HUES64 (cell line): ENCODE data around the gene CUEDC1.
"Not testable (repeated sequence)": the region's sequence is repeated elsewhere in the genome, so short reads cannot be mapped to it uniquely, and the experiment has no call there.

Experiments
- H3K27ac ChIP-seq: 2 replicates; pipeline ENCODE4 v1.7.0; 2013; ENCODE audit warnings: low read depth, low read length, inconsistent platforms
- H3K27me3 ChIP-seq: 2 replicates; pipeline ENCODE4 v1.6.1; 2013; ENCODE audit warnings: mild to moderate bottlenecking, low read length; ENCODE audit not compliant: insufficient read depth
- H3K36me3 ChIP-seq: 2 replicates; pipeline ENCODE4 v1.6.1; 2013; ENCODE audit warnings: mild to moderate bottlenecking, low read length; ENCODE audit not compliant: insufficient read depth
- H3K4me1 ChIP-seq: 2 replicates; pipeline ENCODE4 v1.6.1; 2013; ENCODE audit warnings: mild to moderate bottlenecking, low read length, moderate library complexity; ENCODE audit not compliant: insufficient read depth
- H3K4me3 ChIP-seq: 2 replicates; pipeline ENCODE4 v1.5.1; 2013; ENCODE audit warnings: mild to moderate bottlenecking, low read length, moderate library complexity
- H3K9ac ChIP-seq: 2 replicates; pipeline ENCODE4 v1.6.1; 2013; ENCODE audit warnings: mild to moderate bottlenecking, low read depth, low read length
- H3K9me3 ChIP-seq: 2 replicates; pipeline ENCODE4 v1.6.1; 2013; ENCODE audit warnings: low read depth, low read length; ENCODE audit not compliant: insufficient read depth
- WGBS: fragments of 150-250, 120-280 bp; methylation state at CpG from one replicate; pipeline ENCODE4 v1.1.7; 2013; ENCODE audit warnings: missing lambda C conversion rate; 5-methylcytosine and 5-hydroxymethylcytosine counted together

Gene CUEDC1

DNA sequence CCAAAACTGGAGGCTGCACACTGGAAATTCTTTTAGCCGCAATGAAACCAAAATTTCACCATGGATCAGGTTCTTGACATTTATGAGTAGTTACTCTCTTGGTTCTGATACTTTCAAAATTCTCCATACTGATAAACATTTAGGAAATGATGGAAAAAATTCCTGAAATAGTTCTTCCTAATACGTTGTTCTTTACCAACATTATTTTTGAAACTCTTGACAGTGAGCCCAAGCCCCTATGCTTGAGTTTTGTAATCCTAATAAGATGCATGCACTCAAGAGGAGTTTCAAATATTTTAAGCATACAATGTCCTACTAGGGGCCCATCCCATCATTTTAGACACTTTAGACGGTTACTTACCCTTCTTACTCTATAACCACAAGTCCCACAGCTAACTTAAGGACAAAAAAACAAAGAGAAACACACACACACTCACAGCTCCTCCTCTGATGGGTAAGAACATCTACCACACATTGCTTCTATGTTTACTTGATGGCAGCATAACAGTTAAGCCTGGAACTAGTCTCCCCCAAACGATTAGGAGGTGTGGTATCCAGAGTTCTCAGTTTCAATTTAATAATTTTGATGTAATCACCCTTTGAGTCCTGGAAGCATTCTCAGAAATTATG is 29.2 kb upstream of the CUEDC1 start:
- Histone ChIP-seq H3K36me3 (peaks cover 57% of the 10 kb centered on the region), H3K4me1 (peaks cover 34% of the 10 kb centered on the region), H3K4me3 (no peak overlapping the region), H3K9me3 (no peaks in the 10 kb centered on the region), H3K9ac (no peak overlapping the region), H3K27ac (no peak overlapping the region), H3K27me3 (no peaks in the 10 kb centered on the region)
- 90% methylated on average over 4 of the region's 4 CpGs for WGBS

DNA sequence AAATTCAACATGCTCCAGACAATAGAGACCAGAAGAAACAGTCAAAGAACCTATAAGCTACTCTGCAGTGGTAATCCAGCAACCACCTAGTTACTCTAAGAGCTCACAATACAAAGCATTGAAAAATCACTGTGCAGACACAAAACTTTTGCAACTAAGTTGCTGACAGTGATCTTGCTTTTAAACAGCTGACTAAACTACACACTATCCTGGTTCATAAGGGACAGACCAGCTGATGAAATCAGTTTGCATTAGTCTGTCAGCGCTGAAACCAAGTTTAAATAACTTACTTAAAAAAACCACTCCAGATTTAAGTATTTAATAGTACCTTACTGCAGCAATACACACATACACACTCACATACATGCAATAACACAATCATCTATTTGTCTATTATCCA is 28.2 kb upstream of the CUEDC1 start:
- H3K36me3 ChIP-seq = peaks cover 67% of the 10 kb centered on the region
- H3K9me3 ChIP-seq = no peaks in the 10 kb centered on the region
- no peaks in the 10 kb centered on the region for H3K27me3 ChIP-seq
- H3K4me1 ChIP-seq = peaks cover 26% of the 10 kb centered on the region; the same call in 1 of the 2 replicates
- no peak overlapping the region for H3K4me3 ChIP-seq
- no peak overlapping the region for H3K27ac ChIP-seq
- 95% methylated on average over 1 of the region's 1 CpG for WGBS
- H3K9ac ChIP-seq = no peak overlapping the region

DNA sequence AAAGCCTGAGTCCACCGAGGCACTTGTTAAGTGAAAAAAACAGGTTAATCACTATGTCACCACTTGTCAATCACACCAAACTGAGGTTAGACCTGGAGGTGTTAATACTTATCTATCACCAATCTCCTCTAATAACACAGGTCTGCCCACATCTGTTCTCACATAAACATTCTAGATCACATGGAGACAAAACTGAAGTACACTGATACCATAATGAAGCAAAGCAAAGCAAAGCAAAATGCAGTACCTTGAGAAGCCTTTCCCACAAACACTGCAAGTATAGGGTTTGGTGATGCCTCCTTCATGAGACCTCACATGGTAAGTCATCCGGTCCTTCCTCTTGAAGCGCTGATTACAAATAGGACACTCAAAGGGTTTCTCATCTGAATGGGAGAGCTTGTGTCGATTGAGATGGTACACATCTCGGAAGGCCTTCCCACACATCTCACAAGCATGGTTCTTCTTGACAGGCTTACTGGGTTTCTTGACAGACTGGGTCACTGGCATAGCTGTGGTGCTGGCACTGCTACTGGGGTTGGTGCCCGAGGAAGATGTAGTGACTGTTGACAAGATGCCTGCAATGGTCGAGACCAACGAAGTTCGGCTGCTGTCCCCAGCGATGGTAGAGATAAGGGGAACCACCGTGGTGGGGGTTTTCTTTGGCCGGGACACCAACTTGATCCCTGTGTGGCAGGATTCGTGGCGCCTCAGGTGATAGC is 27.4 kb upstream of the CUEDC1 start:
- Histone ChIP-seq H3K9ac (no peak overlapping the region), H3K9me3 (no peaks in the 10 kb centered on the region), H3K27me3 (no peaks in the 10 kb centered on the region), H3K36me3 (peaks cover 74% of the 10 kb centered on the region), H3K27ac (no peak overlapping the region), H3K4me3 (no peak overlapping the region), H3K4me1 (peaks cover 26% of the 10 kb centered on the region; the same call in 1 of the 2 replicates)
- WGBS = 94% methylated on average over 14 of the region's 14 CpGs

DNA sequence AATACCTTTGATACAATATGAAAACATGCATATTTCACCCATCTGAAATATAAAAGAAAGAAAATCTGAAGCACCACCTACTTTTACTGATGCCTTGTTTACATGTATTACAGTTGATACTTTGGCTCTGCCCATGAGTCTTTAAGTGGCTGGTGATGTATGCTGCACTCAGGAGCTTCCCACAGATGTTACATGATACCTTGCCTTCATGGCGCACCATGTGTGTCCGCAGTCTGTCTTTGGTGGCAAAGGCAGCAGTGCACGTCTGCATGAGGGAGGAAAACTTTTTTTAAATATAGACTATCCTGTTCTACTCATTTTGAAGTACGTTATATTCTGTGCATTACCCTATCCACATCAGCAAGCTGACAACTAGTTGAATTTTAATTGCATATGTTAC is 25.3 kb upstream of the CUEDC1 start:
- peaks cover 16% of the 10 kb centered on the region; the same call in 1 of the 2 replicates for H3K4me1 ChIP-seq
- H3K9ac ChIP-seq = no peak overlapping the region
- no peaks in the 10 kb centered on the region for H3K9me3 ChIP-seq
- H3K27me3 ChIP-seq = no peaks in the 10 kb centered on the region
- no peak overlapping the region for H3K4me3 ChIP-seq
- WGBS = 99% methylated on average over 4 of the region's 4 CpGs
- H3K36me3 ChIP-seq = peaks cover 94% of the 10 kb centered on the region
- H3K27ac ChIP-seq = no peak overlapping the region

DNA sequence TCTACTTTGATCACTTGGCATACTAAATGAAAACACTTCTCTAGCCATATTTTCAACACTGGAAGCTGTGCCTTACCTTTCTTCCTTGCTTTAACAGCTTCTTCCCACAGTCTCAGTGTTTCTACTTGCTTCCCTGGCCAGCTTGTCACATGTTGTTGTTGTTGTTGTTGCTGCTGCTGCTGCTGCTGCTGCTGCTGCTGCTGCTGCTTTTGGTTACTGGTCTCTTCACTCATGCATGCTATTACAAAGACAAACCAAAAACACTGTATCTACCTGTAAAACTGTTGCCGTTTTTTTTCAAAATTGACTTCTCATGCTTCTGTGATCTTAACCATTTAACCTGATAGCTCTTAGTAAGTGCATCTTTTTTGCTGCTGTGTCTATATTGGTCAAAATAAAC is 23.9 kb upstream of the CUEDC1 start:
- peaks cover 7% of the 10 kb centered on the region; the same call in 1 of the 2 replicates for H3K4me1 ChIP-seq
- H3K9me3 ChIP-seq = no peaks in the 10 kb centered on the region
- WGBS = 96% methylated on average over 1 of the region's 1 CpG
- H3K27ac ChIP-seq = no peak overlapping the region
- no peaks in the 10 kb centered on the region for H3K27me3 ChIP-seq
- no peak overlapping the region for H3K9ac ChIP-seq
- H3K36me3 ChIP-seq = peaks cover 95% of the 10 kb centered on the region
- H3K4me3 ChIP-seq = no peak overlapping the region

DNA sequence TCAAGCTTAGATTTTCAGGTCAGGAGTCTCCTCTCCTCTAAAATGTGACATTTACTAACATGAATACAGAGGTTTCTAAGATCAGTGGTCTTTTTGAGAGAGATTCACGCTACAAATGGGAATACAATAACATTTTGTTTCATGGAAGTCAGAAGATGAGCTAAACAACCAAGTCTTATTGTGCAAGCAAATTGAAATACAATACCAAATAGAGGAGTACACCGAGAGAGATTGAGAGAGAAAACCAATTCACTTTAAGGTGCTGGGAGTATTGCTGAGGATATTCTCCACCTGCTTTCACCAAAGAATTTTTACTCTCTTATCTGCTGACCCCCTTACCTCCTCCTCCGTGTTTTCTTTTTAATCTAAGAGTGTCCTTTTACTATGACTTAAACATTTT is 21.4 kb upstream of the CUEDC1 start:
- 98% methylated on average over 2 of the region's 3 CpGs for WGBS
- no peaks in the 10 kb centered on the region for H3K27me3 ChIP-seq
- no peak overlapping the region for H3K4me3 ChIP-seq
- H3K9ac ChIP-seq = no peak overlapping the region
- H3K9me3 ChIP-seq = no peaks in the 10 kb centered on the region
- H3K36me3 ChIP-seq = peaks cover 91% of the 10 kb centered on the region
- H3K4me1 ChIP-seq = no peaks in the 10 kb centered on the region
- H3K27ac ChIP-seq = no peak overlapping the region

DNA sequence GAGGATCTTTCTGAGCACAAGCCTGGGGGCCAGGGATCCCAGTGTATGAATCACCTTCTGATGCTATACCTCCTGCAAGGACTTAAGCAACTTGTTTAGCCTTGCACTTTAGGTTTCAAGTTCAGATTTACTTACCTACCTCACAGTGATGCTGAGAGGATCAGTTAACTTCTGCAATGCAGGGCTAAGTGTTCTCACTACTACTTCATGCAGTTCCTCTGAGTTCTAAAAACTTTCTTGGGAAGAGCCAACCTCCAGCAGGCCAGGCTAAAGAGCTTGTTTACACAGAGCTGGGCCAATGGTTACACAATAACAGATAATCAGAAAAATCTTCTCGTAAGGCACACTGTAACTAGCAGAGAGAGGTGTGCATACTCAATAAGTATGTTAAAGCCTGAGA is 19.8 kb upstream of the CUEDC1 start:
- no peak overlapping the region for H3K9ac ChIP-seq
- H3K36me3 ChIP-seq = peaks cover 76% of the 10 kb centered on the region
- H3K4me3 ChIP-seq = no peak overlapping the region

DNA sequence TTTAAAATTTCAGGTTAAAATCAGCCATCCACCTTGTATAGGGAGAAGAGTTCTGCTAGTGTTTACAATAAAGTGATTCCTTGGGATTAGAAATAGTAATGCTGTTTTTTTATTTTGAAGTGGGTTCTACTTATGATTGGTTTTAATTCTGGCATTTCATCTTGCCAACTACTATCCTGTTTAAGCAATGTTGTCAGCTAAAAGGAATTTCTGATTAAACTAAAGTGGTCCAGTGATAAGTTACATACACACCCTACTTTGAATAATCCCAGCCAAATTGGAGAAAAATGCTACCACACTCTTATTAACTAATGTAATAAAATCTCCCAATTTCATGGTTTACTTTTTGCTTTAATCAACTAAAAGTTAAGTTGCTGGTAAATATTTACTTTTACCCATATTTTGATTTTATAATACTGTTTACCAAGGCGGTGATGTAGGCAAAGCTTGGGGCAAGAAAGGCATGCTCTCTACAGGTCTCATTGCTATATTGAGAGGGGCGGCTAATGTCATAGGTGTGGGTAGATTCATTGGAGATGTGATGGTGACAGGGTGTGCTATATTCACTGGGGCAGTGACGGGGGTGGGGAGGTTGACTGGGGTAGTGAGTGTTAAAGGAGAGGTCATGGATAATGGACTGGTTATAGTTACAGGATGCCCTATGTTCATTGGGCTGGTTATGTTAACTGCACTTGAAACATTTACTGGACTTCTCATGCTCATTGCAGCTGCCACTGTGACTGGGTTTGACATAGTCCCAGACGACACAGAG is 19.0 kb upstream of the CUEDC1 start:
- H3K27ac ChIP-seq, H3K27me3 ChIP-seq, H3K4me1 ChIP-seq, H3K9ac ChIP-seq, H3K4me3 ChIP-seq, H3K9me3 ChIP-seq: not testable (repeated sequence)
- peaks cover 68% of the 10 kb centered on the region for H3K36me3 ChIP-seq
- 94% methylated on average over 4 of the region's 4 CpGs for WGBS

More for the DNA sequence above, 19.8 kb upstream of the CUEDC1 start:
- Histone ChIP-seq H3K4me1 (no peaks in the 10 kb centered on the region), H3K27ac (no peak overlapping the region), H3K27me3 (no peaks in the 10 kb centered on the region), H3K9me3 (no peaks in the 10 kb centered on the region)
- WGBS = 93% methylated on average over 1 of the region's 1 CpG

DNA sequence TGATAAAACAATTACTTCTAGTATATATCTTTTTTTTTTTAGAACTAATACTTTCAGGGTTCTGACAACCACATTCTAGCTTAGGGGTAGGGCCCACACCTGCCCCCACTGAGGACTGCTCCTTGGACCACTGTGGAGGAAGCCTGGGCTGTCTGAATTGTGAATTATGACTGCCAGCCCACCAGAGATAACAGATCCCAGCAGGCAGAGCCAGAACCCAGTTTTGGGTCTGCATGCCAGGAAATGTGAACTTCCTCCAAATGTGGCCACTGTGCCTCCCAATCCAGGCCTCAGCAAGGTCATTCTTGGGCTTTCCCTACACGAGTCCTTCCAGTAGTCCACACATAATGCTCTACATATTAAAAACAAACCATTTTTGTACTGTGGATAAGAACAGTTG is 16.9 kb upstream of the CUEDC1 start:
- Histone ChIP-seq H3K9me3 (no peaks in the 10 kb centered on the region), H3K9ac (no peak overlapping the region), H3K27ac (no peak overlapping the region), H3K36me3 (peaks cover 49% of the 10 kb centered on the region), H3K4me3 (no peak overlapping the region), H3K4me1 (0 out of 2 replicates have a peak, but pooled peaks cover 4% of the 10 kb centered on the region), H3K27me3 (no peaks in the 10 kb centered on the region)
- 73% methylated on average over 1 of the region's 1 CpG for WGBS

DNA sequence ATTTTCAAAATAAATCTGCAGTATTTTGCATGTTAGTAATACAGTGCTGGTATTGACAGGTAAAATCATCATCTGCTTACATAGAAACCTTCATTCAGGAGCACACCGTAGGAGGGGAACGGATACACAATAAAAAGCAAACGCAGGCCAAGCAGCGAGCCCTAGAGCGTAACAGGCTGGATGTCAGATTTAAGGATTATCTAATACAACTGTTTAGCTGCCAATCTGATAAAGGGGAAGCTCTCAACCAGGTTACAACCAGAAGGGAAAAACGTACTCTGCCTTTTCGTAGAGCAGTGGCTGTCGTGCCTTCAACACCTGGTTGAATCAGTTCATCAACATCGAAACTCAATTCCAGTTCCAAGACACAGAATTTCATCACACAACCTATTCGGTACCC is 16.4 kb upstream of the CUEDC1 start:
- Histone ChIP-seq H3K27ac (no peak overlapping the region), H3K4me1 (0 out of 2 replicates have a peak, but pooled peaks cover 4% of the 10 kb centered on the region), H3K9me3 (no peaks in the 10 kb centered on the region), H3K4me3 (no peak overlapping the region), H3K27me3 (no peaks in the 10 kb centered on the region), H3K36me3 (peaks cover 43% of the 10 kb centered on the region), H3K9ac (no peak overlapping the region)
- WGBS = 91% methylated on average over 10 of the region's 10 CpGs

DNA sequence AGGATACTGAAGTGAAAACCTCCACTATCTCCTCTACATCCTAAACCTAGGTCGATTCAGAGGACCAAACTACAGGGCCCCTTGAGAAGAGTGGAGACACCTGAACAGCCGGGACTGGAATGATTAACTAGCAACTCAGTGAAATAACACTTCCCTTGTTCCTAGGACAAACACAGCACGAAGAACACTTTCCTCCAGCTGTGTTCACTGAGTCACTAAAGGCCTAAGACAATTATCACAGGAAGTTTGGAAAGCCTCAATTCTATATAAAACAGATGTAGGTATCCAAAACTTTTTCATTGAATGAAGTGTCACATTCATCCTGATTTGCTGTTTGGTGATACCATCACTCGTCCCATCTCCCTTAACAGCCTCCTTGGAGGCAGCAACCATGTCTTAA is 15.5 kb upstream of the CUEDC1 start:
- H3K4me3 ChIP-seq = no peak overlapping the region
- H3K27me3 ChIP-seq = no peaks in the 10 kb centered on the region
- H3K27ac ChIP-seq = no peak overlapping the region
- 74% methylated on average over 4 of the region's 4 CpGs for WGBS
- H3K36me3 ChIP-seq = peaks cover 35% of the 10 kb centered on the region
- no peaks in the 10 kb centered on the region for H3K9me3 ChIP-seq
- H3K9ac ChIP-seq = no peak overlapping the region
- H3K4me1 ChIP-seq = 0 out of 2 replicates have a peak, but pooled peaks cover 4% of the 10 kb centered on the region
